Measurements from ENCODE around the gene KRT86. TPM values are rescaled to one million over a fixed set of nuclear protein-coding genes. Genes with fewer than 3 reads are reported as not detected.
"Not testable (repeated sequence)": the region's sequence is repeated elsewhere in the genome, so short reads cannot be mapped to it uniquely, and the experiment has no call there.

The KRT86 gene
- total RNA-seq, 1 donor: not detected

DNA sequence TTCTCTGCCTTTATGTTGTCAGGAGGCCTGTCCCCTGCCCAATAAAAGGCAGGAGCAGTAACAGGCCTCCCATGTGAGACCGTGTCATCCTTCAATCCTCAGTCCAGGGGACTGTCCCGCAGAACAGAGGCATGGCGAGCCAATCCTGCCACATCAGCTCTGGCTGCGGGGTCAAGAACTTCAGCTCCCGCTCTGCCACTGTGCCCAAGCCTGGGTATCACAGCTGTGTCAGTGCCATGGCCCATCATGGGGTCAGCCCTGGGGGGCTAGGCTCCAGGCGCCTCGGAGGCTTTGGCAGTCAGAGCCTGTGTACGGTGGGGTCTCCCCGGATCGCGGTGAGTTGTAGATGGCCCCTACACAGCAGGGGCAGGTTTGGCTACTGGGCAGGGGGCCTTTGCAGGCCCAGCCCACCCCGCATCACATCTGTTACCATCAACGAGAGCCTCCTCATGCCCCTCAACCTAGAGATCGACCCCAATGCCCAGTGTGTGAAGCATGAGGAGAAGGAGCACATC, 66.7 kb downstream of the KRT86 start:
- DNase-seq (ENCODE audit: low read depth): no peak

DNA sequence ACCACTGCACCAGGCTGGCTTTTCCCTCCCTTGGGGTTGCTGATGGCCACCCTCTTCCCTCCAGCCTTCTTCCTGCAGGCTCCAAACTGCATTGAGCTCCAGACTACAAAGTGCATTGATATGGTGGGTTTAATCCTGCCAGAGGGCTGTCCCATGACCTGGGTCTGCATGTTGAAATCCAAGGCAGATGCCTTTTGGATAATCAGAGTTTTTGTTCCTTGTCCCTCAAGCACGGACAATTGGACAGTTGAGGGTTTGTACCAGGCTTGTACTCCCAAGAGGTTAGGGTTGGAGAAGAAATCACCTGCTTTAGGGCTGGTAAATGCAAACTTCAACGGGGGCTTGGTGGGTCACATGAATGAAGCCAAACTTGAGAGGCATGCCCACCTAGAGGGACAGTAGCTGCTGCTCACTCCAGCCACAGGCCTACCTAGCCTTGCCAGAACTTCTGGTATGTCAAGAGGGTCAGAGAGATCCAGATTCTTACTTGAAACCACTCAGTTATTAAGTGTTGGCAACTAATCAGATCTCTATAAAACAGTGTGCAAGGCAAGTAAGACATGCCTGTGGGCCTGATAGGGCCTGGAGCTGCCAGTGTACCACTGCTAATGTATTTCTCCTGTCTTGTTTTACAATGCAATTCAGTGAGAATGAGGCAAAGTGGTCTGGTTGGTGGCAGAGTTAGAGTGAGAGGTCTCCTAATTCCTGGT, 68.5 kb downstream of the KRT86 start:
- TF ChIP-seq, protein P1, sequence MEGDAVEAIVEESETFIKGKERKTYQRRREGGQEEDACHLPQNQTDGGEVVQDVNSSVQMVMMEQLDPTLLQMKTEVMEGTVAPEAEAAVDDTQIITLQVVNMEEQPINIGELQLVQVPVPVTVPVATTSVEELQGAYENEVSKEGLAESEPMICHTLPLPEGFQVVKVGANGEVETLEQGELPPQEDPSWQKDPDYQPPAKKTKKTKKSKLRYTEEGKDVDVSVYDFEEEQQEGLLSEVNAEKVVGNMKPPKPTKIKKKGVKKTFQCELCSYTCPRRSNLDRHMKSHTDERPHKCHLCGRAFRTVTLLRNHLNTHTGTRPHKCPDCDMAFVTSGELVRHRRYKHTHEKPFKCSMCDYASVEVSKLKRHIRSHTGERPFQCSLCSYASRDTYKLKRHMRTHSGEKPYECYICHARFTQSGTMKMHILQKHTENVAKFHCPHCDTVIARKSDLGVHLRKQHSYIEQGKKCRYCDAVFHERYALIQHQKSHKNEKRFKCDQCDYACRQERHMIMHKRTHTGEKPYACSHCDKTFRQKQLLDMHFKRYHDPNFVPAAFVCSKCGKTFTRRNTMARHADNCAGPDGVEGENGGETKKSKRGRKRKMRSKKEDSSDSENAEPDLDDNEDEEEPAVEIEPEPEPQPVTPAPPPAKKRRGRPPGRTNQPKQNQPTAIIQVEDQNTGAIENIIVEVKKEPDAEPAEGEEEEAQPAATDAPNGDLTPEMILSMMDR (IDR thresholded peaks at IDR 0.05; ENCODE audit: insufficient read depth, low read length): no peak
- no peak overlapping the region for H3K4me3 ChIP-seq (ENCODE audit: low read depth, low read length)
- no peak for DNase-seq (ENCODE audit: low read depth)

More for the DNA sequence above, 66.7 kb downstream of the KRT86 start:
- H3K4me3 ChIP-seq (ENCODE audit: low read depth, low read length): no peak overlapping the region
- TF ChIP-seq, protein P1 (IDR thresholded peaks at IDR 0.05; ENCODE audit: insufficient read depth, low read length): no peak

DNA sequence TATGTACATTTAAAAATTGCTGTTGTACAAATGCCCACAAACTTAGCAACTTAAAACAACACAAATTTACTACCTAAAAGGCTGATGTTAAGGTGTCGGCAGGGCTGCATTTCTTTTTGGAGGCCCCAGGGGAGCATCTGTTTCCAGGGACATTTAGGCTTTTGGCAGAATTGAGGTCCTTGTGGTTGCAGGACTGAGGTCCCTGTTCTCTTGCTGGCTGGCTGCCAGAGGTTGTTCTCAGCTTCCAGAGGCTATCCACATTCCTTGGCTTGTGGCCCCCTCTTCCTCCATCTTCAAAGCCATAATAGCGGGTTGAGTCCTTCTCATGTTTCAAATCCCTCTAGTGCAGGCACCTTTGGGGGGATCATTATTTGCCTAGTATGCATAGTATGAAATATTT, 69.1 kb downstream of the KRT86 start:
- H3K4me3 ChIP-seq (ENCODE audit: low read depth, low read length): no peak overlapping the region
- no peak for DNase-seq (ENCODE audit: low read depth)
- TF ChIP-seq, protein P1 (IDR thresholded peaks at IDR 0.05; ENCODE audit: insufficient read depth, low read length): no peak

DNA sequence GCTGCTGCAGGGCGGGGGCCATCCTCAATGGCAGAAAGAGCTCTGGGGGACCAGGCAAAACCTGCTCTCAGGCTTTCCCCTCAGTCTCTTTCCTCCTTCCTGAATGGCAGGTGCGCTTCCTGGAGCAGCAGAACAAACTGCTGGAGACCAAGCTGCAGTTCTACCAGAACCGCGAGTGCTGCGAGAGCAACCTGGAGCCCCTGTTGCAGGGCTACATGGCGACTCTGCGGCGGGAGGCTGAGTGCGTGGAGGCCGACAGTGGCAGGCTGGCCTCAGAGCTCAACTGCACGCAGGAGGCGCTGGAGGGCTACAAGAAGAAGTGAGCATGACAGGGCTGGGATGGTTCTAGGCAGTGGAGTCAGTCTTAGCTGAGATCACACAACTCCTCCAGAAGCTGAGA, 69.7 kb downstream of the KRT86 start:
- TF ChIP-seq, protein P1 (IDR thresholded peaks at IDR 0.05; ENCODE audit: insufficient read depth, low read length): no peak
- DNase-seq (ENCODE audit: low read depth): no peak
- no peak overlapping the region for H3K4me3 ChIP-seq (ENCODE audit: low read depth, low read length)

DNA sequence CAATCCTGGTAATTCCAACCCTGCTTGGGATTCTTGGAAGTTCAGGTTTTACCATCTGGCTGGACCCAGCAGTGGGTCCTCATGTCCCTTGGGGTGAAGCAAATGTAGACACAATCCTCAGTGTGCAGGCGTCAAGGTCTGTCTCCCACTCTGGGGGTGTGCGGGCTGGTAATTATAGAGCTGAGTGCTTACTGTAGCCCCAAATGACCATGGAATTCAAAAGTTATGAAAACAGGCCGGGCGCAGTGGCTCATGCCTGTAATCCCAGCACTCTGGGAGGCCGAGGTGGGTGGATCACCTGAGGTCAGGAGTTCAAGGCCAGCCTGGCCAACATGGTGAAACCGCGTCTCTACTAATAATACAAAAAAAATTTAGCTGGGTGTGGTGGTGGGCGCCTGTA, 70.6 kb downstream of the KRT86 start:
- not testable (repeated sequence) for H3K4me3 ChIP-seq (ENCODE audit: low read depth, low read length); DNase-seq (ENCODE audit: low read depth)

DNA sequence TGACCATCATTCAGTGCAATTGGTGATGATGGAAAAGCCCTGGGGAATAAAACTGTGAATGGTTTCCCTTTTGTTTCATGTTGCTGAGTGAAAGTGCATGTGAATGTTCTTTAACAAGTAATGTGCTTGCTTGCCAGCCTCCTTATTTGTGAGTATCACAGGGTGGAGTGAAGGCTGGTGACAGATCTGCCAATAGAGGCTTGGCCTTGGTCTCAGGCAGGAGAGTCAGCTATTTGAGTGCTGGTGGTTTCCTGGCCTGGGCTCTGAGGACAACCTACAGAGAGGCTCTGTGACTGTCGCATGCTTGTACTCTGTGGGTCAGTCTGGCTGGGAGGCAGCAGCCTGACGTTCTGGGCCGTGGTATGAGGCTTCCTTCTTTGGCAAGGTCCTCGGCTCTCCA, 72.1 kb downstream of the KRT86 start:
- no peak for DNase-seq (ENCODE audit: low read depth)
- H3K4me3 ChIP-seq (ENCODE audit: low read depth, low read length): no peak overlapping the region
- TF ChIP-seq, protein P1 (IDR thresholded peaks at IDR 0.05; ENCODE audit: insufficient read depth, low read length): no peak

DNA sequence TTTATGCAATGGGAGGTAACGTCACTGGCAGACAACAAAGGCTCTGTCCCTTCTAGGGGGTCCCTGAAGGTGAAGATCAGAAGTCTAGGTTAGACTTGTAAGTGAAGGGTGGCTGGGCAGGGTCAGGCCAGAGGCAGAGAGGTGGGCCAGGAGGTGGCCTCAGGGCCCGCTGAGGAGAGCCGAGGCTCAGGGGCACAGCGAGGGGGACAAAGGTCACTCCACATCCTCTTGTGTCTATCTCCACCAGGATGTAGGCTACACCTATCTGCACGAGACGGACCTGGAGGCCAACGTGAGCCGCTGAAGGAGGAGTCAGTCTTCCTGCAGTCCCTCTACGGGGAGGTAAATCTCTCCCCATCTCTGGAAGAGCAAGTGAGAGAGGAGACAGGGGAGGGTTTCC, 72.6 kb downstream of the KRT86 start:
- TF ChIP-seq, protein P1 (IDR thresholded peaks at IDR 0.05; ENCODE audit: insufficient read depth, low read length): no peak
- no peak for DNase-seq (ENCODE audit: low read depth)
- H3K4me3 ChIP-seq (ENCODE audit: low read depth, low read length): no peak overlapping the region
